HG02571 (cell line): ENCODE measurements around the gene LIFR.
"Not testable (repeated sequence)": the region's sequence is repeated elsewhere in the genome, so short reads cannot be mapped to it uniquely, and the experiment has no call there.

Experiments used
- ATAC-seq: cut with Tn5 transposase; IDR thresholded peaks from one replicate; pipeline ENCODE4 v1.9.1; 2021; ENCODE audit warnings: mild to moderate bottlenecking, moderate library complexity; ENCODE audit not compliant: unreplicated experiment

The LIFR gene

GRCh38 chr5:38582293-38582974 lies 26.0 kb upstream of the LIFR start:
- no peak for ATAC-seq

GRCh38 chr5:38581597-38581996 lies 25.2 kb upstream of the LIFR start:
- no peak for ATAC-seq

GRCh38 chr5:38579105-38579504 lies 22.7 kb upstream of the LIFR start:
- ATAC-seq = no peak

GRCh38 chr5:38576961-38577684 lies 20.7 kb upstream of the LIFR start:
- no peak for ATAC-seq

- no peak for ATAC-seq
These were observed 20.0 kb upstream of the LIFR start for GRCh38 chr5:38576442-38576841.

- ATAC-seq = no peak
These were observed 19.0 kb upstream of the LIFR start for GRCh38 chr5:38575476-38575875.

- ATAC-seq = no peak
These were observed 17.6 kb upstream of the LIFR start for GRCh38 chr5:38574009-38574408.

GRCh38 chr5:38573521-38573920 lies 17.1 kb upstream of the LIFR start:
- ATAC-seq = no peak

GRCh38 chr5:38569180-38569579 lies 12.7 kb upstream of the LIFR start:
- no peak for ATAC-seq

GRCh38 chr5:38567306-38567705 lies 10.9 kb upstream of the LIFR start:
- not testable (repeated sequence) for ATAC-seq

GRCh38 chr5:38563624-38564023 lies 7.2 kb upstream of the LIFR start:
- no peak for ATAC-seq

GRCh38 chr5:38562444-38563210 lies 6.2 kb upstream of the LIFR start:
- ATAC-seq = no peak

- ATAC-seq = no peak
These were observed 3.0 kb upstream of the LIFR start for GRCh38 chr5:38559428-38559827.

- ATAC-seq = no peak
These were observed 1.3 kb upstream of the LIFR start for GRCh38 chr5:38557792-38558191.

- ATAC-seq = no peak
These were observed 863 bp upstream of the LIFR start for GRCh38 chr5:38557308-38557710.

GRCh38 chr5:38556088-38556598 lies 303 bp downstream of the LIFR start:
- no peak for ATAC-seq

- ATAC-seq = no peak
These were observed 925 bp downstream of the LIFR start for GRCh38 chr5:38555354-38556087.

- ATAC-seq = no peak
These were observed 1.6 kb downstream of the LIFR start for GRCh38 chr5:38554861-38555260.

- ATAC-seq = no peak
These were observed 2.0 kb downstream of the LIFR start for GRCh38 chr5:38554403-38554802.

GRCh38 chr5:38553001-38553521 lies 3.4 kb downstream of the LIFR start:
- ATAC-seq = no peak
